ENCODE measurements around the gene RNF141. TPM values are rescaled to one million over a fixed set of nuclear protein-coding genes. Genes with fewer than 3 reads are reported as not detected.

Gene RNF141
- total RNA-seq, 1 experiment from 2014 or later: 23.2 TPM

GRCh38 chr11:10542776-10543175 lies 1.8 kb upstream of the RNF141 start:
- no peaks in the 10 kb centered on the region for H3K9me3 Mint-ChIP-seq
- DNase-seq (ENCODE audit: low spot score) (no peak), ATAC-seq (no peak)
- H3K27ac Mint-ChIP-seq: no peak overlapping the region
- TF ChIP-seq NR1H2 (CRISPR knock-in tag; IDR thresholded peaks at IDR 0.05) (no peak), ETV6 (CRISPR knock-in tag; IDR thresholded peaks at IDR 0.05) (no peak), ZNF423 (CRISPR knock-in tag; IDR thresholded peaks at IDR 0.05) (no peak), ZNF317 (CRISPR knock-in tag; IDR thresholded peaks at IDR 0.05; ENCODE audit: borderline replicate concordance, low read depth) (no peak), RORB (CRISPR knock-in tag; IDR thresholded peaks at IDR 0.05) (no peak), ZNF425 (CRISPR knock-in tag; conservative IDR thresholded peaks at IDR 0.05) (no peak), ZSCAN18 (CRISPR knock-in tag; IDR thresholded peaks at IDR 0.05) (no peak), SP1 (CRISPR knock-in tag; conservative IDR thresholded peaks at IDR 0.05) (no peak), MXD4 (CRISPR knock-in tag; IDR thresholded peaks at IDR 0.05; ENCODE audit: borderline replicate concordance) (no peak), NR3C1 (CRISPR knock-in tag; conservative IDR thresholded peaks at IDR 0.05; ENCODE audit: low read depth) (no peak), ELF4 (CRISPR knock-in tag; IDR thresholded peaks at IDR 0.05; ENCODE audit: low read depth) (no peak), ZNF232 (CRISPR knock-in tag; IDR thresholded peaks at IDR 0.05) (no peak), ZBTB21 (CRISPR knock-in tag; IDR thresholded peaks at IDR 0.05; ENCODE audit: borderline replicate concordance) (no peak), ZNF121 (CRISPR knock-in tag; IDR thresholded peaks at IDR 0.05) (no peak)
- no peaks in the 10 kb centered on the region for H3K36me3 Mint-ChIP-seq
- POLR2A ChIA-PET: no interaction called here
- H3K27me3 Mint-ChIP-seq (ENCODE audit: low read depth): peaks cover 16% of the 10 kb centered on the region
- H3K4me1 Mint-ChIP-seq: peaks cover 15% of the 10 kb centered on the region
- CTCF ChIA-PET: no interaction called here
- no peak overlapping the region for H3K4me3 Mint-ChIP-seq

GRCh38 chr11:10541561-10541930 lies 559 bp upstream of the RNF141 start:
- TF ChIP-seq NFE2L1 (CRISPR knock-in tag; IDR thresholded peaks at IDR 0.05) (no peak), USF1 (CRISPR knock-in tag; IDR thresholded peaks at IDR 0.05) (0 out of 2 replicates have a peak, but pooled peaks have one; percentile 1)
- no peaks in the 10 kb centered on the region for H3K36me3 Mint-ChIP-seq
- peak overlapping the region; percentile 87 for H3K4me3 Mint-ChIP-seq
- DNase-seq (ENCODE audit: low spot score): no peak
- no peak for ATAC-seq
- POLR2A ChIA-PET: interaction anchor here (1.0 to 1.7 kb wide), 4 partner anchors 32 to 267 kb away, joined by 4 to 8 read pairs (median 4); partner anchors contain the start of gene EIF4G2
- CTCF ChIA-PET: interaction anchor here (0.6 to 2.0 kb wide), 24 partner anchors 9 to 369 kb away, joined by 3 to 15 read pairs (median 5); partner anchors contain the start of genes AMPD3 and CTR9
- H3K4me1 Mint-ChIP-seq: peaks cover 15% of the 10 kb centered on the region
- H3K27me3 Mint-ChIP-seq (ENCODE audit: low read depth): peaks cover 12% of the 10 kb centered on the region
- no peaks in the 10 kb centered on the region for H3K9me3 Mint-ChIP-seq
- peak overlapping the region; percentile 60 for H3K27ac Mint-ChIP-seq

GRCh38 chr11:10540546-10540914 lies 457 bp downstream of the RNF141 start:
- H3K27me3 Mint-ChIP-seq (ENCODE audit: low read depth): peaks cover 12% of the 10 kb centered on the region
- peaks cover 15% of the 10 kb centered on the region for H3K4me1 Mint-ChIP-seq
- peak; percentile 43 for DNase-seq (ENCODE audit: low spot score)
- H3K4me3 Mint-ChIP-seq: peak overlapping the region; percentile 87
- H3K9me3 Mint-ChIP-seq: no peaks in the 10 kb centered on the region
- no peak for TF ChIP-seq ZNF281 (CRISPR knock-in tag; IDR thresholded peaks at IDR 0.05)
- TF ChIP-seq ZSCAN18 (CRISPR knock-in tag; IDR thresholded peaks at IDR 0.05): no peak
- no peak for TF ChIP-seq ZBTB43 (CRISPR knock-in tag; IDR thresholded peaks at IDR 0.05)
- no peak for TF ChIP-seq E2F4 (CRISPR knock-in tag; IDR thresholded peaks at IDR 0.05; ENCODE audit: borderline replicate concordance, low read depth)
- no peak for TF ChIP-seq ZBTB21 (CRISPR knock-in tag; IDR thresholded peaks at IDR 0.05; ENCODE audit: borderline replicate concordance)
- no peak for TF ChIP-seq MYBL2 (CRISPR knock-in tag; IDR thresholded peaks at IDR 0.05)
- no peak for TF ChIP-seq CBFB (CRISPR knock-in tag; IDR thresholded peaks at IDR 0.05; ENCODE audit: low read depth)
- ChIA-PET CTCF (interaction anchor here (0.6 to 2.0 kb wide), 59 partner anchors 8 to 245 kb away, joined by 3 to 15 read pairs (median 4); partner anchors contain the start of genes ADM, AMPD3, CTR9 and IRAG1), POLR2A (interaction anchor here (0.6 to 1.7 kb wide), 7 partner anchors 33 to 268 kb away, joined by 3 to 8 read pairs (median 4); partner anchors contain the start of gene EIF4G2)
- peak; percentile 43 for ATAC-seq
- no peaks in the 10 kb centered on the region for H3K36me3 Mint-ChIP-seq
- no peak overlapping the region for H3K27ac Mint-ChIP-seq

Measured in WTC11 (cell line).